DOHH2 (cell line): ENCODE results near the gene EPHB2.

Experiments
- CTCF ChIP-seq: fragments of 200-600 bp; sonication (generic); IDR thresholded peaks from one replicate; pipeline ENCODE4 v1.5.1; 2014; ENCODE audit warnings: antibody characterized with exemption, mild to moderate bottlenecking, low read depth, low read length; ENCODE audit not compliant: poor library complexity, severe bottlenecking
- EZH2phosphoT487 ChIP-seq: fragments of 200-600 bp; sonication (generic); IDR thresholded peaks from 2 replicates; pipeline ENCODE4 v1.6.1; 2017; ENCODE audit warnings: borderline replicate concordance, mild to moderate bottlenecking, antibody characterized with exemption, low read length, moderate library complexity, mixed read lengths

- TF ChIP-seq CTCF (no peak), EZH2phosphoT487 (no peak)
Measured at GRCh38 chr1:22830757-22831340, 120.2 kb downstream of the EPHB2 start.
